Fibroblast of skin of abdomen (primary cell): ENCODE data around the gene NUP62.

Experiments
- DNase-seq: peaks from one replicate; pipeline ENCODE4 v3.0.0-alpha.2; 2013

The NUP62 gene

GRCh38 chr19:49864890-49865289 is 64.4 kb downstream of the NUP62 start:
- no peak for DNase-seq

DNA sequence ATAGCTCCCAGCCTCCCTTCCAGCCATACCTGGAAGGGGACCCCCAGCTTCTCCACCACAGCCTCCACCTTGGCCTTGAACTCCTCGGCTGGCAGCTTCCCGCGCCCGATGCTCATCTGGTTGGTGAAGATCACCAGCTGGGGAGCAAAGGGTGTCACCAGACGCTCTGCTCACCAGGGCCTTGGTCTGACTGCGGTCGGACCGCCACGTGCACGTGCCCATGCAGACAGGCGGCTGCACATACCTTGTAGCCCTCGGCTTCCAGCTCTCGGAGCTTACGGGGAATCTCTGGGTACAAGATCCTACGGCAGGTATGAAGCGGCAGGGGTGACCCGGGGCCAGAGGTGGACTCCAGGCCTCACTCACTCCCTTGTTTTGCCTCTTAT is 65.4 kb downstream of the NUP62 start:
- DNase-seq, result no peak

GRCh38 chr19:49863254-49863934 is 65.9 kb downstream of the NUP62 start:
- no peak for DNase-seq

- no peak for DNase-seq
Measured at GRCh38 chr19:49862391-49863253, 66.7 kb downstream of the NUP62 start.

DNA sequence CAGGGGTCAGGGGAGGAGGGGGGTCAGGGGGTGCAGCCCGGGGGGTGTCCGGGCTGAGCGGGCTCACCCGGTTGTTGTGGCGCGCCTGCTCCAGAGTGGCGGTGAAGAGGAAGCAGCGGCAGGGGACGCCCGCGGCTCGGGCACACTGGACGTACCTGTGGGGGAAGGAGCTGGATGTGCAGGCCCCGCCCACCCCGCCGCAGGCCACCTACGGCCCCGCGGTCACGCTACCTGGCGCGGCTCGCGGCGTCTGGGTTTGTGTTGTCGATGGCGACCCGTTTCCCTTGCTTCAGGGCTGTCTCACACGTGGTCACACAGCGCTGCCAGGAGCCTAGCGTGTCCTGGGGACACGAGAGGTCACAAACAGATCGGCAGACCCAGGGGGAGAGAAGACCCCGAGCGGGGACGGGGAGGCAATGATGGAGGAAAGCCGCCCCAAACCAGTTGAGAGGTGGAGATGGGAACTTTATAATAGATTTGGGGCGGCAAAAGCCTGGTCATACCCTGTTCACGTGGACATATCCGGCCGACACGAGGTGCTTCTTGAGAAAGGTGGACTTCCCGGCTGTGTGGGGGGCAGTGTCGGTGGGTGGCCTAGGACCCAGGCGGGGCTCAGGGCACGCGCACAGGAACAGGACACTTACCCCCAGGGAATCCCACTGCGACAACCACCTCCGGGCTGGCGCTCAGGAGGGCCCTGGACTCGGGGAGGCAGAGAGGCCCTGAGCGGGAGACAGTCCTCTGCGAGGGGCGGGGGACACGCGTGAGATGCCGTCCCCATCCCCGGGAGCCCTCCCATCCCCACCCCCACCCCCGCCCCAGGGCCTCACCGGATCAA is 67.5 kb downstream of the NUP62 start:
- DNase-seq, result no peak

DNA sequence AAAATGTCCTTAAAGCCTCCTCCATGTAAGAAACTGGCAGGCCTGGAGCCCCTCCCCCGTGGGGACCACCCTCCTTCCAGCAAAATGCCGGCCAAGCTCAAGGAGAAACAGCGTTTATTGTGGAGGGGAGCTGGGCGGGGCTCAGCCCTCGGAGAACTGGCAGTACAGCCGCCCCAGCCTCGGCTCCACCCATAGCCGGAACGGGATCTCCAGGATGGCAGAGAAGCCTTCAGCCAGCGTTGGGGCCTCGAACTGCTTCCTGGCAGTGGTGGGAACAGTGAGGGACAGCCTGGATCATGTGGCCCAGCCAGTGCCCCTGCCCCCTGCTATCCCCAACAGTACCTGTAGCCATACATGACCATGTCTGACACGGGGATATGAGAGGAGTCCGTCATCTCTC is 68.2 kb downstream of the NUP62 start:
- DNase-seq, result no peak

DNA sequence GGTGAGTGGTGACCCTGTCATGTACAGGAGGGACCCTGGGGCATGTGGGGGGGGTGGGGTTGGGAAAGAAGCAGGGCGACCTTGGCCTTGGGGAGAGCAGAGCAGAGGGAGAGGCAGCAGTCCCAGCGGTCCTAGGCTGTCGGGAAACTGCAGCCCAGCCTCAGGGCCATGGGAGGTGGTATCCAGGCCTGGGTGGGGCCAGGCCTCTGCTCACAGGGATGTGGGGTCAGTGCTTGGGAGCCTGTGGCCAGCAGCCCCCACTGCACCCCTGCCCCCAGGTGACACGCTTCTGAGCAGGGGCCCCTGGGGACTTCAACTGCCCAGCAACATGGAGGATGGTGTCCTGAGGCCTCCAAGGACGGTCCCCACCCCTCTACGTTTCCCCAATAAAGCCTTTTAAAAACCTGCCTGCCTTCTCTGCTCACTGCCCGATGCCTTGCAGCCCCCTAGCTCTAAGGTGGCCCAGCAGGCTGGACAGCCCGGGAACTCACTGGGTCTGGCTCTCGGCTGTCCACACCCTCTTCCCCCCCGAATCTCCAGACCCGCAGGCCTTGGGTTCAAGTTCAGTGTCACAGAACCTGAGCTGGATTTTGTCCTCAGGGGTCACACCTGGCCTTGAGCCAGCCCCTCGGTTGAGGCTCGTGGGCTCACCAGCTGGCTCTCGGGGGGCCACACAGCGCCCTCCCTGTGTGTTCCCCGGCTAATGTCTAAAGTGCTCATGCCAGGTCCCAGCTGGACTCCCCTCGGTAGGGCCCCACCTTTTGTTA is 68.8 kb downstream of the NUP62 start:
- DNase-seq, result no peak

DNA sequence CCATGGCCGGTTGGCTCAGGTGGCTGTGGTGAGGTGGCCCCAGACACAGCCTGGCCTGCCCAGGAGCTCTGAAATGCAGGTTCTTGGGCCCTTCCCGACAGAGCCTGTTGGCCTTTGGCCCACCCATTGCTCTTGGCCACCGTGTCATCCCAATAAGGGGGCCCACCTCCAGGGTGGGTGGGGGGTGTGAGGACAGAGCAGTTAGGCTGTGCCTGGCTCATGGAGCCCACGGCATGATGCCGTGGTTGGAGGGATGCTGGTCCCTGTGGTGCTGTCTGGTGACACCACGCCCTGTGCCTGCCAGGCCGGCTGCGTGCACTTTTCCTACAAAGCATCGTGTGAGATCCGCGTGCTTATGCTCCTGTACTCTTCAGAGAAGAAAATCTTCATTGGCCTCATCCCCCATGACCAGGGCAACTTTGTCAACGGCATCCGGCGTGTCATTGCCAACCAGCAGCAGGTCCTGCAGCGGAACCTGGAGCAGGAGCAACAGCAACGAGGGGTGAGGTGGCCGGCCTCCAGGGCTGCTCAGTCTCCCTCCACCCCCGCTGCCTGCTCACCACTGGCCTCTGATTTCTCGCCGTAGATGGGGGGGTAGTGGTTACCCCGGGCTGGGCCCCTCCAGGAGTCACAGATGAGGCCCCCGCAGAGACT is 69.5 kb downstream of the NUP62 start:
- no peak for DNase-seq

DNA sequence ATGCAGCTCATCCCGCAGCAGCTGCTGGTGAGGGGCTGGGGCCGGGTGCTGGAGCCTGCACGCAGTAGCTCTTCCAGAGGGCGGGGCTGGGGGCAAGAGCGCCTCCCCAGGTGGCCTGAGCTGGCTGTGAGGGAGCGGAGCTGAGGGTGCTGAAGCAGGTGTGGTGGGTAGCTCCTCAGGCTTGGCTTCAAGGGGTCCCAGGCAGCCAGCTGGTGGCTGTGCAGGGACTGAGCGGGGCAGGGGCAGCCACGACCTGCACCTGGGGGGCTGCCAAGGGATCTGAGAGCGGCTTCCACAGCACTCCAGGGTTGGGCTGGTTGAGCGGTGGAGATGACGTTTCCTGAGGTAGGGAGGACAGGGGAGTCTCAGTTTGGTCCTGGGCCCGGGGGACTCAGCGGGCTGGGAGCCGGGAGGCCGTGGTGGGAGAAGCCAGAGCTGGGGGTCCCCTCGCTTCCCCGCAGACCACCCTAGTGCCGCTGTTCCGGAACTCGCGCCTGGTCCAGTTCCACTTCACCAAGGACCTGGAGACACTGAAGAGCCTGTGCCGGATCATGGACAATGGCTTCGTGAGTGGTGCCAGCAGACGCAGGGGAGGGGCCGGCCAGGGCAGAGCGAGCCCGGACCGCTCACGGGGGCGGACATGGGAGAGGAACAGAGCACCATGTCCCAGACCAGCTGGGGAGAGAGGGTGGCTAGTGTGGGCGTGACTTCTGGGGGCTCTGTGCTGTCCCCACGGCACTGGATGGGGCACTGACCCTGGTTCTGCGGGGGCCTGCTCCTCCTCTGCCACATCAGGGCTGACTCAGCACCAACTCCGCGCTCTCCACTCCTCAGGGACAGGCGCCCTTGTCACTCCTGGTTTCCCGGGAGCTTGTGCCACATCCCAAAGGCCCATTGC is 71.0 kb downstream of the NUP62 start:
- DNase-seq, result no peak

DNA sequence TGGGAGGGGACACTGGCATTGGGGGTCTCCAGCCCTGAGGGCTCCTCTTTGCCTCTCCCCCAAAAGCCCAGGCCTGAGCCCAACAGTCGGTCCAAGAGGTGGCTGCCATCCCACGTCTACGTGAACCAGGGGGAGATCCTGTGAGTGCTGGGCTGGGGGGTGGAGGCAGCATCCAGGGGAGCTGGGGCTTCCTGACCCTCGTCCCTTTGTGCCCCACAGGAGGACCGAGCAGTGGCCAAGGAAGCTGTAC is 71.5 kb downstream of the NUP62 start:
- no peak for DNase-seq

- no peak for DNase-seq
Measured at GRCh38 chr19:49857061-49857837, 72.1 kb downstream of the NUP62 start.
